B cell (primary cell): ENCODE measurements around the gene CARMIL1. TPM values are rescaled to one million over a fixed set of nuclear protein-coding genes. Genes with fewer than 3 reads are reported as not detected.

Source experiments
- ATAC-seq: fragments of 200-7000 bp; cut with Tn5 transposase; one replicate; pipeline ENCODE4 v1.10.0; 2021; ENCODE audit warnings: low read depth, mild to moderate bottlenecking, moderate number of reproducible peaks, moderate library complexity
- CTCF ChIA-PET: fragments of 350-600 bp; sonication (Branson Sonifier 250); formaldehyde crosslinking; loops from one replicate; lab custom pipeline; 2021; ENCODE audit warnings: antibody characterized with exemption, inconsistent platforms; lab: Charles Lee
- POLR2A ChIA-PET: fragments of 350-600 bp; sonication (Branson Sonifier 250); formaldehyde crosslinking; loops from one replicate; lab custom pipeline; 2021; ENCODE audit warnings: antibody characterized with exemption; lab: Charles Lee
- DNase-seq: peaks from one replicate; pipeline ENCODE4 v3.0.0; 2013
- H2AFZ ChIP-seq: 2 replicates; pipeline ENCODE4 v1.6.1; 2012; ENCODE audit warnings: mild to moderate bottlenecking, low read depth, low read length; ENCODE audit not compliant: insufficient read depth, poor library complexity, severe bottlenecking
- H3K27ac ChIP-seq, 2 donors: 1 replicate in 1 of 2; 2 replicates in 1 of 2; pipeline ENCODE4 v1.5.1; 2012 to 2013; ENCODE audit warnings: low read length in 2 of 2, mild to moderate bottlenecking in 2 of 2, moderate library complexity in 1 of 2
- H3K27me3 ChIP-seq, 4 experiments: fragments of 200-600 bp in 1 of 4; sonication (generic) in 1 of 4; replicated peaks in 1 of 4; 1 replicate in 2 of 4; 2 replicates in 2 of 4; pipeline versions ENCODE4 v1.6.1 to v1.7.0; 2013 to 2016; ENCODE audit warnings: low read length in 3 of 4, mild to moderate bottlenecking in 2 of 4, mixed read lengths in 1 of 4, moderate library complexity in 1 of 4; ENCODE audit not compliant: insufficient read depth in 4 of 4, control insufficient read depth in 3 of 4; ENCODE audit errors: control extremely low read depth in 1 of 4
- H3K36me3 ChIP-seq, 2 experiments: replicated peaks in 1 of 2; 1 replicate in 1 of 2; 2 replicates in 1 of 2; pipeline versions ENCODE4 v1.6.1 to v1.7.1; 2013; ENCODE audit warnings: low read length in 1 of 2; ENCODE audit not compliant: insufficient read depth in 2 of 2, control insufficient read depth in 1 of 2; ENCODE audit errors: control extremely low read depth in 1 of 2, extremely low read depth in 1 of 2
- H3K4me1 ChIP-seq, 2 donors: fragments of 200-600 bp in 1 of 2; sonication (generic) in 1 of 2; 1 replicate in 1 of 2; 2 replicates in 1 of 2; pipeline versions ENCODE4 v1.5.1 to v1.6.1; 2013 to 2017; ENCODE audit warnings: low read length in 2 of 2; ENCODE audit not compliant: control insufficient read depth in 2 of 2, insufficient read depth in 2 of 2
- H3K4me2 ChIP-seq: replicated peaks from 2 replicates; pipeline ENCODE3; 2012; ENCODE audit warnings: mild to moderate bottlenecking, low read depth, low read length; ENCODE audit not compliant: poor library complexity, severe bottlenecking
- H3K4me3 ChIP-seq, 5 experiments: fragments of 200-600 bp in 1 of 5; sonication (generic) in 1 of 5; 1 replicate in 3 of 5; 2 replicates in 2 of 5; pipeline versions ENCODE4 v1.5.1 to v1.7.0; 2011 to 2016; ENCODE audit warnings: low read length in 4 of 5, mild to moderate bottlenecking in 4 of 5, low read depth in 2 of 5, control low read depth in 1 of 5, moderate library complexity in 1 of 5; ENCODE audit not compliant: insufficient read depth in 1 of 5; ENCODE audit errors: control extremely low read depth in 1 of 5, extremely low read depth in 1 of 5
- H3K79me2 ChIP-seq: fragments of 200-600 bp; sonication (generic); one replicate; pipeline ENCODE4 v1.6.0; 2016; ENCODE audit warnings: low read length; ENCODE audit not compliant: control insufficient read depth, insufficient read depth
- H3K9ac ChIP-seq: fragments of 200-600 bp; sonication (generic); 2 replicates; pipeline ENCODE4 v1.6.1; 2017; ENCODE audit warnings: mild to moderate bottlenecking, low read length, moderate library complexity
- H3K9me3 ChIP-seq, 3 donors: one replicate each; pipeline versions ENCODE4 v1.6.1 to v1.7.1; 2013; ENCODE audit warnings: low read length in 2 of 3; ENCODE audit not compliant: control insufficient read depth in 2 of 3, insufficient read depth in 1 of 3; ENCODE audit errors: control extremely low read depth in 1 of 3
- H4K20me1 ChIP-seq: 2 replicates; pipeline ENCODE4 v1.6.0; 2012; ENCODE audit warnings: mild to moderate bottlenecking, low read length; ENCODE audit not compliant: insufficient read depth, control insufficient read depth, poor library complexity, severe bottlenecking
- H3K27ac Mint-ChIP-seq: one replicate; pipeline ENCODE4 v1.8.0; 2021; ENCODE audit warnings: mixed read lengths
- H3K27me3 Mint-ChIP-seq: one replicate; pipeline ENCODE4 v1.8.0; 2021; ENCODE audit warnings: mixed read lengths
- H3K4me1 Mint-ChIP-seq: one replicate; pipeline ENCODE4 v1.8.0; 2021; ENCODE audit warnings: mixed read lengths
- H3K4me3 Mint-ChIP-seq: one replicate; pipeline ENCODE4 v1.8.0; 2021; ENCODE audit warnings: mixed read lengths
- H3K9me3 Mint-ChIP-seq: one replicate; pipeline ENCODE4 v1.8.0; 2022; ENCODE audit warnings: mixed read lengths; ENCODE audit not compliant: insufficient read depth
- EZH2 ChIP-seq: IDR thresholded peaks from 2 replicates; pipeline ENCODE4 v1.6.1; 2012; ENCODE audit warnings: borderline replicate concordance, low read depth, mild to moderate bottlenecking, moderate library complexity, low read length; ENCODE audit not compliant: insufficient read depth, poor library complexity, severe bottlenecking
- whole genome bisulfite sequencing: methylation state at CpG from one replicate; pipeline ENCODE4 v1.1.5; 2013; ENCODE audit warnings: missing lambda C conversion rate; ENCODE audit not compliant: insufficient coverage; 5-methylcytosine and 5-hydroxymethylcytosine counted together
- intact Hi-C: fragments of 100-400 bp; cut with micrococcal nuclease; formaldehyde crosslinking; loops from one replicate; pipeline ENCODE4 v1.10.0; 2022
- polyA plus RNA-seq: library from polyadenylated mRNA; depleted of rRNA; stranded (reverse); fragments of >200 nt; gene quantifications from 2 replicates; pipeline ENCODE4 v1.2.3, GENCODE V29; 2012
- total RNA-seq, 2 donors: library from RNA; stranded (reverse); fragments of 120-200 nt in 1 of 2; gene quantifications; 1 replicate in 1 of 2; 2 replicates in 1 of 2; pipeline versions ENCODE4 v1.2.3 to v1.2.4, GENCODE V29; 2013 to 2022
- TF ChIP-seq, protein P1 (sequence below): fragments of 200-600 bp; IDR thresholded peaks from one replicate; pipeline ENCODE4 v1.8.0; 2022; ENCODE audit warnings: antibody characterized with exemption, mild to moderate bottlenecking

CARMIL1 gene
- total and polyA plus RNA-seq, 2 donors (not counting 1 experiment from before 2014, with no cell fraction given): 7.5 to 11.0 TPM

DNA sequence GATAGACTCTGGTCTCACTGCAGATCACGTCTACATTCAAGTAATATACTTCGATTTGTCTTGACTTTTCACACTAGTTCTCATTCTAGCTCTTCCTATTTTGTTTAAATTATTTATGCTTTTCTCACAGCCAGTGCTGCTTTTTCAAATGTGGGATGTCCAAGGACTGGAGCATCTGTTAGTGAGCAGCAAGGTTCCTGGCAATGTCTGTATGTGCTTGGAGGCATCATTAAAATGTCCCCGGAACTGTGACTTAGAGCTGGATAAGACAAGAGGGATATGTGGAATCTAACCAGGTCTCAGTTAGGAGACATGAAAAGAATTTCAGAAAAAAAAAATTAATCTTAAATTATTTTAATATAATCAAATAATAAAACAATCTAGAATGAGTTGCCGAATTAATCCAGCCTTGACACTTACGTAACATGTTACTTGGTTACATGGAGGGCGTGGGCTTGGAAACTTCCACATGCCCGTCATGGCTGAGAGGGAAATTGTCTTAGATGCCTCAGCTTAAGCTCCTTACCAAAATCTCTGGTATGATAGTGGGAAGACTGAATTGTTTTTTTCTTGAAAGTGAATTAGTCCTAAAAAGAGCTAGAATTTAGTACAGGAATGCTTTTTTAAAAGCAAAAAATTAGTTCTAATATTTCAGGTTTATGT lies 21.4 kb upstream of the CARMIL1 start:
- ATAC-seq: no peak
- ChIA-PET POLR2A (no interaction called here), CTCF (interaction anchor here (1.2 to 10.7 kb wide), 4 partner anchors 8 to 746 kb away, joined by 3 to 353 read pairs (median 14); no protein-coding TSS in a partner anchor)
- H2AFZ ChIP-seq: no peak overlapping the region
- intact Hi-C loops: no loop called here
- no peak overlapping the region for H3K4me3 Mint-ChIP-seq
- no peaks in the 10 kb centered on the region for H3K27me3 ChIP-seq
- H3K27ac Mint-ChIP-seq: no peak overlapping the region
- H3K4me1 ChIP-seq: no peaks in the 10 kb centered on the region
- TF ChIP-seq, protein P1, sequence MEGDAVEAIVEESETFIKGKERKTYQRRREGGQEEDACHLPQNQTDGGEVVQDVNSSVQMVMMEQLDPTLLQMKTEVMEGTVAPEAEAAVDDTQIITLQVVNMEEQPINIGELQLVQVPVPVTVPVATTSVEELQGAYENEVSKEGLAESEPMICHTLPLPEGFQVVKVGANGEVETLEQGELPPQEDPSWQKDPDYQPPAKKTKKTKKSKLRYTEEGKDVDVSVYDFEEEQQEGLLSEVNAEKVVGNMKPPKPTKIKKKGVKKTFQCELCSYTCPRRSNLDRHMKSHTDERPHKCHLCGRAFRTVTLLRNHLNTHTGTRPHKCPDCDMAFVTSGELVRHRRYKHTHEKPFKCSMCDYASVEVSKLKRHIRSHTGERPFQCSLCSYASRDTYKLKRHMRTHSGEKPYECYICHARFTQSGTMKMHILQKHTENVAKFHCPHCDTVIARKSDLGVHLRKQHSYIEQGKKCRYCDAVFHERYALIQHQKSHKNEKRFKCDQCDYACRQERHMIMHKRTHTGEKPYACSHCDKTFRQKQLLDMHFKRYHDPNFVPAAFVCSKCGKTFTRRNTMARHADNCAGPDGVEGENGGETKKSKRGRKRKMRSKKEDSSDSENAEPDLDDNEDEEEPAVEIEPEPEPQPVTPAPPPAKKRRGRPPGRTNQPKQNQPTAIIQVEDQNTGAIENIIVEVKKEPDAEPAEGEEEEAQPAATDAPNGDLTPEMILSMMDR: no peak
- no peak for TF ChIP-seq EZH2
- H3K9ac ChIP-seq: no peak overlapping the region
- H3K4me1 Mint-ChIP-seq: no peaks in the 10 kb centered on the region
- H3K9me3 ChIP-seq: no peaks in the 10 kb centered on the region
- no peak for DNase-seq
- H3K9me3 Mint-ChIP-seq: no peaks in the 10 kb centered on the region
- H3K4me3 ChIP-seq: no peak overlapping the region
- no peaks in the 10 kb centered on the region for H3K79me2 ChIP-seq
- no peaks in the 10 kb centered on the region for H3K36me3 ChIP-seq
- no peak overlapping the region for H3K27ac ChIP-seq
- WGBS: 83% methylated on average over 1 of the region's 7 CpGs
- H3K4me2 ChIP-seq: no peak overlapping the region
- H3K27me3 Mint-ChIP-seq: peaks cover 16% of the 10 kb centered on the region
- H4K20me1 ChIP-seq: no peaks in the 10 kb centered on the region

DNA sequence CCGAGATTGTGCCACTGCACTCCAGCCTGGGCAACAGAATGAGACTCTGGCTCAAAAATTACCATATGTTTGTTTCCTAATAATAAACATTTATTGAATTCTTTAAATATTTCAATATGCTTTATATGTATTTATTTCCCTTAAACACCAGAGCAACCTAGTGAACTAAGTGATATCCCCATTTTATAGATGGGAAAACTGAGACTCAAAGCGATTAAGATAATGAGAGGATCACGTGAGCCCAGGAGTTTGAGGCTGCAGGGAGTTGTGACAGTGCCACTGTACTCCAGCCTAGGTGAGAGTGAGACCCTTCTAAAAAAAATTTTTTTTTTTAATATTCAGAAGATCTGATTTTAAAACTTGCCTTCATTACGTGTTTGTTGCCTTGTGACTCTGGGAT lies 19.4 kb upstream of the CARMIL1 start:
- Histone ChIP-seq H3K27me3 (no peaks in the 10 kb centered on the region), H3K4me1 (no peaks in the 10 kb centered on the region), H3K4me3 (no peak overlapping the region), H3K9ac (no peak overlapping the region), H3K27ac (no peak overlapping the region), H3K4me2 (no peak overlapping the region), H3K9me3 (no peaks in the 10 kb centered on the region), H2AFZ (no peak overlapping the region), H4K20me1 (no peaks in the 10 kb centered on the region), H3K36me3 (no peaks in the 10 kb centered on the region), H3K79me2 (no peaks in the 10 kb centered on the region)
- intact Hi-C loops: no loop called here
- ChIA-PET POLR2A (no interaction called here), CTCF (interaction anchor here (1.1 to 10.7 kb wide), 2 partner anchors 229 to 297 kb away, joined by 3 to 353 read pairs; no protein-coding TSS in a partner anchor)
- Mint-ChIP-seq H3K27me3 (peaks cover 3% of the 10 kb centered on the region), H3K27ac (no peak overlapping the region), H3K4me3 (no peak overlapping the region), H3K4me1 (no peaks in the 10 kb centered on the region), H3K9me3 (no peaks in the 10 kb centered on the region)
- TF ChIP-seq, protein P1: no peak
- TF ChIP-seq EZH2: no peak
- no peak for ATAC-seq
- WGBS: 100% methylated on average over 2 of the region's 4 CpGs
- DNase-seq: no peak
